ENCODE results near the gene HRAS. TPM values are rescaled to one million over a fixed set of nuclear protein-coding genes. Genes with fewer than 3 reads are reported as not detected.

HRAS gene
- total RNA-seq, 4 donors from 2014 or later: 17.1 to 50.0 (median 37.6) TPM

GRCh38 chr11:554428-555226 lies 19.3 kb upstream of the HRAS start:
- peak; percentile 52 to 65 for ATAC-seq
- intact Hi-C loops (cut with DNase I; ENCODE audit: low total_unique reads) (loop anchor here (1.0 kb wide), 1 partner anchor 169 kb away; no protein-coding TSS in a partner anchor), in situ Hi-C loops (cut with MboI; ENCODE audit: low sequenced_read_pairs in 4 of 4) (loop anchor here (25.0 kb wide), 2 partner anchors 158 to 183 kb away; partner anchors contain the start of genes EPS8L2 (in 3 of the 4) and TALDO1 (in 1 of the 4))
- no peak for DNase-seq
- peak overlapping the region in 3 of 4 donors; percentile 5 to 43 (median 37) for H3K4me3 ChIP-seq
- peak; percentile 29 to 72 (median 63) for TF ChIP-seq CTCF (IDR thresholded peaks at IDR 0.05 in 4 of 5, conservative IDR thresholded peaks at IDR 0.05 in 1 of 5)
- no peak for TF ChIP-seq POLR2A (IDR thresholded peaks at IDR 0.05)
- no peaks in the 10 kb centered on the region for H3K9me3 ChIP-seq
- no peak overlapping the region for H3K27ac ChIP-seq
- peaks cover 50 to 56% (median 55%) of the 10 kb centered on the region in 3 donors for H3K27me3 ChIP-seq
- peaks cover 8 to 9% of the 10 kb centered on the region in 2 donors for H3K4me1 ChIP-seq
- no peaks in the 10 kb centered on the region for H3K36me3 ChIP-seq

- H3K27me3 ChIP-seq: peaks cover 46 to 54% (median 53%) of the 10 kb centered on the region in 3 donors
- intact Hi-C loops (cut with DNase I; ENCODE audit: low total_unique reads) (no loop called here), in situ Hi-C loops (cut with MboI; ENCODE audit: low sequenced_read_pairs in 4 of 4) (loop anchor here (25.0 kb wide), 2 partner anchors 158 to 183 kb away; partner anchors contain the start of genes EPS8L2 (in 3 of the 4) and TALDO1 (in 1 of the 4))
- H3K4me1 ChIP-seq: peaks cover 8 to 9% of the 10 kb centered on the region in 2 donors
- H3K27ac ChIP-seq: no peak overlapping the region
- no peaks in the 10 kb centered on the region for H3K36me3 ChIP-seq
- no peak for ATAC-seq
- DNase-seq: no peak
- no peaks in the 10 kb centered on the region for H3K9me3 ChIP-seq
- TF ChIP-seq POLR2A (IDR thresholded peaks at IDR 0.05): no peak
- TF ChIP-seq CTCF (IDR thresholded peaks at IDR 0.05 in 4 of 5, conservative IDR thresholded peaks at IDR 0.05 in 1 of 5): no peak
- no peak overlapping the region for H3K4me3 ChIP-seq
Measured at GRCh38 chr11:553988-554340, 18.6 kb upstream of the HRAS start.

GRCh38 chr11:553083-553987 lies 18.0 kb upstream of the HRAS start:
- intact Hi-C loops (cut with DNase I; ENCODE audit: low total_unique reads): no loop called here
- Histone ChIP-seq H3K4me1 (peaks cover 8 to 9% of the 10 kb centered on the region in 2 donors), H3K27me3 (peaks cover 43 to 52% (median 48%) of the 10 kb centered on the region in 3 donors), H3K27ac (no peak overlapping the region), H3K36me3 (no peaks in the 10 kb centered on the region), H3K9me3 (no peaks in the 10 kb centered on the region), H3K4me3 (no peak overlapping the region)
- TF ChIP-seq POLR2A (IDR thresholded peaks at IDR 0.05): no peak
- in situ Hi-C loops (cut with MboI; ENCODE audit: low sequenced_read_pairs in 4 of 4): loop anchor here (25.0 kb wide), 2 partner anchors 159 to 184 kb away; partner anchors contain the start of genes EPS8L2 (in 3 of the 4) and TALDO1 (in 1 of the 4)
- ATAC-seq (no peak), DNase-seq (no peak)

- peaks cover 8 to 9% of the 10 kb centered on the region in 2 donors for H3K4me1 ChIP-seq
- ATAC-seq (no peak), DNase-seq (no peak)
- H3K27ac ChIP-seq: no peak overlapping the region
- intact Hi-C loops (cut with DNase I; ENCODE audit: low total_unique reads): no loop called here
- no peaks in the 10 kb centered on the region for H3K36me3 ChIP-seq
- TF ChIP-seq CTCF (IDR thresholded peaks at IDR 0.05 in 4 of 5, conservative IDR thresholded peaks at IDR 0.05 in 1 of 5): no peak
- no peak for TF ChIP-seq POLR2A (IDR thresholded peaks at IDR 0.05)
- in situ Hi-C loops (cut with MboI; ENCODE audit: low sequenced_read_pairs in 4 of 4): loop anchor here (25.0 kb wide), 2 partner anchors 161 to 186 kb away; partner anchors contain the start of genes EPS8L2 (in 3 of the 4) and TALDO1 (in 1 of the 4)
- peaks cover 36 to 39% (median 36%) of the 10 kb centered on the region in 3 donors for H3K27me3 ChIP-seq
- H3K4me3 ChIP-seq: no peak overlapping the region
- H3K9me3 ChIP-seq: no peaks in the 10 kb centered on the region
Measured at GRCh38 chr11:551596-551995, 16.2 kb upstream of the HRAS start.
